SU-DHL-6 (cell line): ENCODE results near the gene NT5C1A.

Source experiments
- H2AFZ ChIP-seq: fragments of 200-600 bp; sonication (generic); 2 replicates; pipeline ENCODE4 v1.6.1; 2014; ENCODE audit warnings: low read depth, mild to moderate bottlenecking, moderate library complexity, mixed read lengths, antibody characterized with exemption, low read length; ENCODE audit not compliant: severe bottlenecking
- H3F3A ChIP-seq: fragments of 200-600 bp; shearing (Covaris generic); 2 replicates; pipeline ENCODE4 v1.6.0; 2016; ENCODE audit warnings: antibody characterized with exemption, mild to moderate bottlenecking; ENCODE audit not compliant: insufficient read depth
- H3K27ac ChIP-seq: fragments of 200-600 bp; sonication (generic); 2 replicates; pipeline ENCODE4 v1.5.1; 2016; ENCODE audit warnings: low read depth, mild to moderate bottlenecking, low read length, moderate library complexity, mixed read lengths
- H3K27me3 ChIP-seq: fragments of 200-600 bp; sonication (generic), shearing (Covaris generic); 2 replicates; pipeline ENCODE4 v1.6.0; 2014; ENCODE audit warnings: mild to moderate bottlenecking, low read length
- H3K36me3 ChIP-seq: fragments of 200-600 bp; sonication (generic); 2 replicates; pipeline ENCODE4 v1.6.1; 2014; ENCODE audit warnings: mild to moderate bottlenecking, low read length, mixed read lengths
- H3K4me2 ChIP-seq: fragments of 300-600, 200-600 bp; shearing (Covaris generic), sonication (generic); 2 replicates; pipeline ENCODE4 v1.6.0; 2014; ENCODE audit warnings: low read length, low read depth, mild to moderate bottlenecking; ENCODE audit not compliant: poor library complexity, severe bottlenecking
- H3K4me3 ChIP-seq: fragments of 200-600 bp; sonication (generic); 2 replicates; pipeline ENCODE4 v1.5.1; 2014; ENCODE audit warnings: antibody characterized with exemption, low read length, mild to moderate bottlenecking, mixed read lengths; ENCODE audit not compliant: insufficient read depth, poor library complexity, severe bottlenecking
- H3K79me2 ChIP-seq: fragments of 200-600 bp; sonication (generic); 2 replicates; pipeline ENCODE4 v1.6.1; 2014; ENCODE audit warnings: mild to moderate bottlenecking, low read length, moderate library complexity; ENCODE audit not compliant: insufficient read depth
- H3K9ac ChIP-seq: fragments of 200-600 bp; sonication (generic); 2 replicates; pipeline ENCODE4 v1.7.0; 2014; ENCODE audit warnings: mild to moderate bottlenecking, low read length
- H3K9me2 ChIP-seq: fragments of 200-600 bp; sonication (generic); replicated peaks from 2 replicates; pipeline ENCODE4 v1.6.1; 2014; ENCODE audit warnings: low read length; ENCODE audit not compliant: insufficient read depth
- H3K9me3 ChIP-seq: fragments of 200-600 bp; sonication (generic); 2 replicates; pipeline ENCODE4 v1.6.1; 2014; ENCODE audit warnings: low read length, mixed read lengths; ENCODE audit not compliant: insufficient read depth
- H4K20me1 ChIP-seq: fragments of 200-600 bp; sonication (generic); 2 replicates; pipeline ENCODE4 v1.6.1; 2014; ENCODE audit warnings: low read depth, mild to moderate bottlenecking, antibody characterized with exemption, low read length, moderate library complexity, mixed read lengths
- CTCF ChIP-seq: fragments of 200-600 bp; sonication (generic); IDR thresholded peaks from one replicate; pipeline ENCODE4 v1.5.1; 2017; ENCODE audit warnings: antibody characterized with exemption, mild to moderate bottlenecking, low read length, moderate library complexity; ENCODE audit not compliant: insufficient read depth, poor library complexity, severe bottlenecking
- EZH2phosphoT487 ChIP-seq: fragments of 200-600 bp; sonication (generic), shearing (Covaris generic); conservative IDR thresholded peaks from 2 replicates; pipeline ENCODE4 v1.6.1; 2018; ENCODE audit warnings: mild to moderate bottlenecking, antibody characterized with exemption, low read length, moderate library complexity, mixed read lengths

NT5C1A gene

DNA sequence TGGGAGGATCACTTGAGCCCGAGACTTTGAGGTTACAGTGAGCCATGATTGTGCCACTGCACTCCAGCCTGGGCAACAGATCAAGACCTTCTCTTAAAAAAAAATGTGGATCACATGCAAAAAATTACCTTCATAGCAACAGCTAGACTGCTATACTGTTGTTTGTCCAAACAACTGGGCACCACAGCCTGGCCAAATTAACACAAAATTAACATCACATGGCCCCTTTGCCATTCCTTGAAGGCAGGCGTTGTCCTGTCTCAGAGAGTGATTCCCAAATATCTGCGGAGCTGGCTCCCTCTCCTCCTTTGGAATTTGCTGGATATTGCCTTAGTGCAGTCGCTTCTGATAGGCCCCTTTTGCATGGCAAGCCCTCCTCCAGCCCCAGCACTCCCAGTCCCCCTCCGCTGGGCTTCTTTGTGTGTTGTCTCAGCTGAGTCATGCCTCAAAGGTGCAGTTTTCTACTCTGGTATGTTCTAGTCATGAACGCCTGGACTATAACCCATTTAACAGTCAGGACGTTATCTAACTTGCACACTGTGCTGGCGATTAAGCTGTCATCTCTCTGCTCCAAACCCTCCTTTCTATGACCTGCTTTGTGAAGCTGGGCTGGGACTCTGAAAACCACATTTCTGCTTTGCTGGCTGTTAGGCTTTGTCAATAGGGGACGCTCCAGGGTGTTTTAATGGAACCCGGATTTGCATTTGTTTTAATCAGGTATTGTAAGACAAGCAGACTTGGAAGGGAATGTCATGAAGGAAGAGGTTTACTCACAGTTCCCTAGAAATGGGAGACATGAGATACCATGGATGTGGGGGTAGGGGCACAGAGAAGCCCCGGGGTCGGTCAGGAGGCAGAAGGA lies 39.4 kb upstream of the NT5C1A start:
- Histone ChIP-seq H3K27me3 (no peaks in the 10 kb centered on the region), H2AFZ (no peak overlapping the region), H3K79me2 (no peaks in the 10 kb centered on the region), H3K27ac (no peak overlapping the region), H4K20me1 (no peaks in the 10 kb centered on the region), H3K4me3 (no peak overlapping the region), H3F3A (no peaks in the 10 kb centered on the region), H3K36me3 (no peaks in the 10 kb centered on the region), H3K9me3 (no peaks in the 10 kb centered on the region), H3K9me2 (no peaks in the 10 kb centered on the region), H3K9ac (no peak overlapping the region), H3K4me2 (no peak overlapping the region)
- TF ChIP-seq EZH2phosphoT487 (no peak), CTCF (no peak)

- Histone ChIP-seq H3F3A (no peaks in the 10 kb centered on the region), H3K9ac (no peak overlapping the region), H3K9me2 (no peaks in the 10 kb centered on the region), H4K20me1 (no peaks in the 10 kb centered on the region), H3K4me2 (no peak overlapping the region), H3K9me3 (no peaks in the 10 kb centered on the region), H3K27ac (no peak overlapping the region), H3K79me2 (no peaks in the 10 kb centered on the region), H3K4me3 (no peak overlapping the region), H2AFZ (no peak overlapping the region), H3K27me3 (no peaks in the 10 kb centered on the region), H3K36me3 (no peaks in the 10 kb centered on the region)
- no peak for TF ChIP-seq CTCF
- no peak for TF ChIP-seq EZH2phosphoT487
Observed at GRCh38 chr1:39707506-39707905, 35.6 kb upstream of the NT5C1A start.

GRCh38 chr1:39704757-39705156 lies 32.9 kb upstream of the NT5C1A start:
- no peak overlapping the region for H3K9ac ChIP-seq
- H3K9me2 ChIP-seq: no peaks in the 10 kb centered on the region
- H3K4me2 ChIP-seq: no peak overlapping the region
- H3K9me3 ChIP-seq: no peaks in the 10 kb centered on the region
- no peaks in the 10 kb centered on the region for H3K27me3 ChIP-seq
- H4K20me1 ChIP-seq: no peaks in the 10 kb centered on the region
- H2AFZ ChIP-seq: no peak overlapping the region
- TF ChIP-seq CTCF (no peak), EZH2phosphoT487 (no peak)
- H3K79me2 ChIP-seq: no peaks in the 10 kb centered on the region
- no peaks in the 10 kb centered on the region for H3K36me3 ChIP-seq
- no peak overlapping the region for H3K4me3 ChIP-seq
- H3F3A ChIP-seq: no peaks in the 10 kb centered on the region
- H3K27ac ChIP-seq: no peak overlapping the region
